ENCODE measurements around the gene ABI3BP.

DNA sequence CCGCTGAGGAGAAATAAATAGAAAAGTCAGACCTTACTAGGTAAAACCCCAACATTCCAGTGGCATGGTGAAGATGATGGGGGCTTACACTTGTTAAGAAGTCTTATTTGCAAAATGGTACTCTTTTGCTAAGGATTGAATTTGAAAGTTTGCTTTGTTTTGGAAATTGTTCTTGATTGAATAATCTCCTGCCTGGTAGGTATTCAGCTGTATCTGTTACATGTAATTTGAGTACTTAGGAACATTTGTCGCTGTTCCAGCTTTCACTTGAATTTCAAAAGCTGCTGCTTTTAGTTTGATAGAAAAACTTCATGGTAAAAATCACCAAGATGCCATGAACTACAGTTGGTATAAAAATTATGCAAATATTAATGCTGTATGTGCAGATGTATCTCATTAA is 239.4 kb downstream of the ABI3BP start:
- TF ChIP-seq NR2F1 (conservative IDR thresholded peaks at IDR 0.05) (no peak), POLR2A (IDR thresholded peaks at IDR 0.05; ENCODE audit: low read depth, low read length) (no peak), PAX8 (IDR thresholded peaks at IDR 0.05) (no peak), POLR2AphosphoS5 (IDR thresholded peaks at IDR 0.05; ENCODE audit: low read length) (no peak), TBL1XR1 (IDR thresholded peaks at IDR 0.05; ENCODE audit: low read depth, low read length) (no peak), REST (IDR thresholded peaks at IDR 0.05; ENCODE audit: low read depth, low read length) (no peak)
- TF ChIP-seq, protein P1, sequence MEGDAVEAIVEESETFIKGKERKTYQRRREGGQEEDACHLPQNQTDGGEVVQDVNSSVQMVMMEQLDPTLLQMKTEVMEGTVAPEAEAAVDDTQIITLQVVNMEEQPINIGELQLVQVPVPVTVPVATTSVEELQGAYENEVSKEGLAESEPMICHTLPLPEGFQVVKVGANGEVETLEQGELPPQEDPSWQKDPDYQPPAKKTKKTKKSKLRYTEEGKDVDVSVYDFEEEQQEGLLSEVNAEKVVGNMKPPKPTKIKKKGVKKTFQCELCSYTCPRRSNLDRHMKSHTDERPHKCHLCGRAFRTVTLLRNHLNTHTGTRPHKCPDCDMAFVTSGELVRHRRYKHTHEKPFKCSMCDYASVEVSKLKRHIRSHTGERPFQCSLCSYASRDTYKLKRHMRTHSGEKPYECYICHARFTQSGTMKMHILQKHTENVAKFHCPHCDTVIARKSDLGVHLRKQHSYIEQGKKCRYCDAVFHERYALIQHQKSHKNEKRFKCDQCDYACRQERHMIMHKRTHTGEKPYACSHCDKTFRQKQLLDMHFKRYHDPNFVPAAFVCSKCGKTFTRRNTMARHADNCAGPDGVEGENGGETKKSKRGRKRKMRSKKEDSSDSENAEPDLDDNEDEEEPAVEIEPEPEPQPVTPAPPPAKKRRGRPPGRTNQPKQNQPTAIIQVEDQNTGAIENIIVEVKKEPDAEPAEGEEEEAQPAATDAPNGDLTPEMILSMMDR (IDR thresholded peaks at IDR 0.05 in 2 of 3, conservative IDR thresholded peaks at IDR 0.05 in 1 of 3; ENCODE audit: control insufficient read depth in 2 of 3, extremely low read depth in 1 of 3, insufficient read depth in 1 of 3, low read depth in 3 of 3, low read length in 3 of 3), result no peak
